Measurements from ENCODE around the gene USP17L12.
"Not testable (repeated sequence)": the region's sequence is repeated elsewhere in the genome, so short reads cannot be mapped to it uniquely, and the experiment has no call there.

USP17L12 gene

GRCh38 chr4:9219852-9220251, at the start of gene USP17L12:
TSS of gene USP17L12 (plus strand) at chr4:9220152. CDS start at chr4:9220152, 0 bp downstream.
- not testable (repeated sequence) for DNase-seq

- not testable (repeated sequence) for DNase-seq
These were observed 9.6 kb upstream of the USP17L12 start, which contains the start of gene USP17L10 for GRCh38 chr4:9210357-9210756. TSS of gene USP17L10 (plus strand) at chr4:9210657. CDS start at chr4:9210657, 0 bp downstream.

- DNase-seq, result not testable (repeated sequence)
These were observed 5.3 kb upstream of the USP17L12 start for GRCh38 chr4:9214701-9215100.

GRCh38 chr4:9215105-9215504, 4.8 kb upstream of the USP17L12 start, which contains the start of gene USP17L11:
TSS of gene USP17L11 (plus strand) at chr4:9215405. CDS start at chr4:9215405, 0 bp downstream.
- not testable (repeated sequence) for DNase-seq

- DNase-seq, result not testable (repeated sequence)
These were observed 4.6 kb downstream of the USP17L12 start, which contains the start of gene USP17L13 for GRCh38 chr4:9224596-9224995. TSS of gene USP17L13 (plus strand) at chr4:9224896. CDS start at chr4:9224896, 0 bp downstream.

GRCh38 chr4:9230249-9230648, 10.3 kb downstream of the USP17L12 start:
- not testable (repeated sequence) for DNase-seq

GRCh38 chr4:9234085-9234484, 14.1 kb downstream of the USP17L12 start, which contains the start of gene USP17L15:
TSS of gene USP17L15 (plus strand) at chr4:9234385. CDS start at chr4:9234385, 0 bp downstream.
- DNase-seq, result not testable (repeated sequence)

- not testable (repeated sequence) for DNase-seq
These were observed 18.5 kb downstream of the USP17L12 start for GRCh38 chr4:9238461-9238860.

- DNase-seq, result not testable (repeated sequence)
These were observed 23.6 kb downstream of the USP17L12 start, which contains the start of gene USP17L17 for GRCh38 chr4:9243579-9243978. TSS of gene USP17L17 (plus strand) at chr4:9243879. CDS start at chr4:9243879, 0 bp downstream.

- DNase-seq, result not testable (repeated sequence)
These were observed 28.2 kb downstream of the USP17L12 start, which contains the start of gene USP17L18 for GRCh38 chr4:9247953-9248680. TSS of gene USP17L18 (plus strand) at chr4:9248630. CDS start at chr4:9248630, 0 bp downstream.

- not testable (repeated sequence) for DNase-seq
These were observed 33.1 kb downstream of the USP17L12 start, which contains the start of gene USP17L19 for GRCh38 chr4:9253078-9253477. TSS of gene USP17L19 (plus strand) at chr4:9253378. CDS start at chr4:9253378, 0 bp downstream.

- not testable (repeated sequence) for DNase-seq
These were observed 37.9 kb downstream of the USP17L12 start, which contains the start of gene USP17L20 for GRCh38 chr4:9257824-9258223. TSS of gene USP17L20 (plus strand) at chr4:9258124. CDS start at chr4:9258124, 0 bp downstream.

- DNase-seq, result not testable (repeated sequence)
These were observed 42.6 kb downstream of the USP17L12 start, which contains the start of gene USP17L21 for GRCh38 chr4:9262572-9262971. TSS of gene USP17L21 (plus strand) at chr4:9262872. CDS start at chr4:9262872, 0 bp downstream.

- DNase-seq, result not testable (repeated sequence)
These were observed 47.4 kb downstream of the USP17L12 start, which contains the start of gene USP17L22 for GRCh38 chr4:9267319-9267718. TSS of gene USP17L22 (plus strand) at chr4:9267619. CDS start at chr4:9267619, 0 bp downstream.
